Smooth muscle cell of the umbilical artery (primary cell): ENCODE results near the gene FZD8. TPM values are rescaled to one million over a fixed set of nuclear protein-coding genes. Genes with fewer than 3 reads are reported as not detected.

Experiments used
- total RNA-seq: library from RNA; depleted of rRNA; stranded (reverse); fragments of >200 nt; gene quantifications from 2 replicates; pipeline ENCODE4 v1.2.3, GENCODE V29; 2014

FZD8 gene
- total RNA-seq: 17.8 and 25.2 TPM in 2 replicates

GRCh38 chr10:35642035-35642792 lies at the start of gene FZD8:
FZD8 (minus strand) TSS chr10:35642296; CDS start chr10:35641429, 867 bp downstream.

GRCh38 chr10:35605191-35605590 lies 36.9 kb downstream of the FZD8 start, which contains the start of gene GJD4:
GJD4 (plus strand) TSS chr10:35605341; CDS start chr10:35605568, 227 bp downstream.

Other genes with a start within 250 kb of the FZD8 start
- not detected in 2 replicates for gene GJD4, start 37.0 kb downstream of the FZD8 start, total RNA-seq